Vagina (tissue), 2 donors: Measurements from ENCODE around the gene AUH. TPM values are rescaled to one million over a fixed set of nuclear protein-coding genes. Genes with fewer than 3 reads are reported as not detected.
A peak's percentile ranks its signal among the peaks of the same experiment; 100 is the strongest.
"Not testable (repeated sequence)": the region's sequence is repeated elsewhere in the genome, so short reads cannot be mapped to it uniquely, and the experiment has no call there.

Experiments used
- DNase-seq, 2 donors: peaks; one replicate each; pipeline ENCODE4 v3.0.0-alpha.2; 2017; ENCODE audit errors: extremely low spot score in 2 of 2
- H3K27ac ChIP-seq: fragments of 200-600 bp; sonication (generic); one replicate; pipeline ENCODE4 v1.5.1; 2019
- H3K27me3 ChIP-seq: fragments of 200-600 bp; sonication (generic); one replicate; pipeline ENCODE4 v1.5.1; 2019
- H3K36me3 ChIP-seq, 2 donors: fragments of 200-600 bp; sonication (generic); one replicate each; pipeline ENCODE4 v1.5.1; 2017 to 2019
- H3K4me1 ChIP-seq: fragments of 200-600 bp; sonication (generic); one replicate; pipeline ENCODE4 v1.5.1; 2019
- H3K4me3 ChIP-seq, 2 donors: fragments of 200-600 bp; sonication (generic); 1 replicate in 1 of 2; 2 replicates in 1 of 2; pipeline ENCODE4 v1.5.1; 2016 to 2019
- H3K9me3 ChIP-seq: fragments of 200-600 bp; sonication (generic); one replicate; pipeline ENCODE4 v1.5.1; 2019
- POLR2A ChIP-seq, 2 donors: fragments of 450-650 bp; IDR thresholded peaks; one replicate each; pipeline ENCODE4 v1.6.1; 2017; ENCODE audit warnings: antibody characterized with exemption in 2 of 2, mild to moderate bottlenecking in 2 of 2, moderate library complexity in 2 of 2
- POLR2AphosphoS5 ChIP-seq, 2 donors: sonication (generic); formaldehyde crosslinking; IDR thresholded peaks; one replicate each; pipeline ENCODE4 v1.9.0; 2017; ENCODE audit warnings: antibody characterized with exemption in 2 of 2, mild to moderate bottlenecking in 2 of 2, low read depth in 1 of 2; ENCODE audit not compliant: insufficient read depth in 1 of 2
- intact Hi-C: fragments of 100-400 bp; cut with DNase I; formaldehyde crosslinking; loops from one replicate; pipeline ENCODE4 v1.15.1; 2023
- total RNA-seq: library from RNA; depleted of rRNA; stranded (reverse); fragments of >200 nt; gene quantifications from one replicate; pipeline ENCODE4 v1.2.3, GENCODE V29; 2016
- TF ChIP-seq, protein P1 (sequence below), 3 experiments: fragments of 450-650 bp in 2 of 3; fragments of 200-600 bp in 1 of 3; sonication (generic) in 1 of 3; IDR thresholded peaks; one replicate each; pipeline ENCODE4 v1.5.1; 2017 to 2019; ENCODE audit warnings: antibody characterized with exemption in 3 of 3, mild to moderate bottlenecking in 2 of 3, moderate library complexity in 2 of 3

AUH gene
- total RNA-seq, 1 donor from 2014 or later = 39.0 TPM

DNA sequence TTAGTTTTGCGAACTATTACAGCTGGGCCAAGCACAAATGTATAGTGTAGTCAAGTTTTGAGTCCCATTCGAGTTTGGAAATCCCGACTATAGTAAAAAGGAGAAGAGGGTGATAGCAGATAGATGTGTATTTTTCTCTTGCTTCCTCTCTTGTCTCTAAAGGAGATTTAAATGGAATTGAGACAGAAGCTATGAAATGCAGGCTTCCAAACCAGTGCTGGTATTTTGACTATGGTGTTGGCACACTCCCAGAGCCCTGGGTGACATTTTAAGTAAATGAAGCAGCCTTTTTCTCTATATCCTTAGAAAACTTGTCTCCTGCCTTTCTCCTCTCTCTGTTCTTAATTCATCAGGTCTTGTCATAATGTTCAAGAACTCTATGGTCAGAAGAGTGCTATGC, 17.7 kb upstream of the AUH start:
- H3K27me3 ChIP-seq = no peaks in the 10 kb centered on the region
- DNase-seq = no peak
- H3K4me1 ChIP-seq = no peaks in the 10 kb centered on the region
- intact Hi-C loops = no loop called here
- TF ChIP-seq POLR2A (IDR thresholded peaks at IDR 0.05) (no peak), POLR2AphosphoS5 (IDR thresholded peaks at IDR 0.05; ENCODE audit: insufficient read depth in 1 of 2, low read depth in 1 of 2) (no peak)
- TF ChIP-seq, protein P1, sequence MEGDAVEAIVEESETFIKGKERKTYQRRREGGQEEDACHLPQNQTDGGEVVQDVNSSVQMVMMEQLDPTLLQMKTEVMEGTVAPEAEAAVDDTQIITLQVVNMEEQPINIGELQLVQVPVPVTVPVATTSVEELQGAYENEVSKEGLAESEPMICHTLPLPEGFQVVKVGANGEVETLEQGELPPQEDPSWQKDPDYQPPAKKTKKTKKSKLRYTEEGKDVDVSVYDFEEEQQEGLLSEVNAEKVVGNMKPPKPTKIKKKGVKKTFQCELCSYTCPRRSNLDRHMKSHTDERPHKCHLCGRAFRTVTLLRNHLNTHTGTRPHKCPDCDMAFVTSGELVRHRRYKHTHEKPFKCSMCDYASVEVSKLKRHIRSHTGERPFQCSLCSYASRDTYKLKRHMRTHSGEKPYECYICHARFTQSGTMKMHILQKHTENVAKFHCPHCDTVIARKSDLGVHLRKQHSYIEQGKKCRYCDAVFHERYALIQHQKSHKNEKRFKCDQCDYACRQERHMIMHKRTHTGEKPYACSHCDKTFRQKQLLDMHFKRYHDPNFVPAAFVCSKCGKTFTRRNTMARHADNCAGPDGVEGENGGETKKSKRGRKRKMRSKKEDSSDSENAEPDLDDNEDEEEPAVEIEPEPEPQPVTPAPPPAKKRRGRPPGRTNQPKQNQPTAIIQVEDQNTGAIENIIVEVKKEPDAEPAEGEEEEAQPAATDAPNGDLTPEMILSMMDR (IDR thresholded peaks at IDR 0.05) = no peak
- no peaks in the 10 kb centered on the region for H3K36me3 ChIP-seq
- H3K27ac ChIP-seq = no peak overlapping the region
- no peak overlapping the region for H3K4me3 ChIP-seq
- no peaks in the 10 kb centered on the region for H3K9me3 ChIP-seq

DNA sequence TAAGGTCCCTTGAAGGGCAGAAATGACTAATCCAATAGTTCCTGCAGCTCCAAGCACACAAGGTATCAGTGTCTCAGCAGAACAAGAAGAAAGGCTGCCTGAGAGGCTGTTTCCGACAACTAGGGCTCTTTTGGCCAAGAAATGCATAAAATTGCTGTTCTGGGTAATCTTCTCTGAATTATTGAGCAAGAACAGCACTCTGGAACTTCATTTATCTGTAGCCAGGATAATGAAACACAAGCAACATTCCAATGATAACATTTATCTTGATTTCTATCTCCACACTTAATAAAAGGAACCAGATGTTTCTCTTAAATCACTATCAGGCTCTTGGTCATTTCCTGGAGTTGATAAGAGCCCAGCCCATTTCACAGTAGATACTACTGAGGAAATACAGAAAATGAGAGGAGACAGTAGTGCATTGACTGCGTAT, 17.0 kb upstream of the AUH start:
- Histone ChIP-seq H3K36me3 (no peaks in the 10 kb centered on the region), H3K4me1 (no peaks in the 10 kb centered on the region), H3K9me3 (no peaks in the 10 kb centered on the region), H3K27me3 (no peaks in the 10 kb centered on the region), H3K4me3 (no peak overlapping the region), H3K27ac (no peak overlapping the region)
- intact Hi-C loops = no loop called here
- DNase-seq = no peak
- TF ChIP-seq, protein P1 (IDR thresholded peaks at IDR 0.05) = no peak
- peak in 1 of 2 donors; percentile 23 for TF ChIP-seq POLR2AphosphoS5 (IDR thresholded peaks at IDR 0.05; ENCODE audit: insufficient read depth in 1 of 2, low read depth in 1 of 2)

DNA sequence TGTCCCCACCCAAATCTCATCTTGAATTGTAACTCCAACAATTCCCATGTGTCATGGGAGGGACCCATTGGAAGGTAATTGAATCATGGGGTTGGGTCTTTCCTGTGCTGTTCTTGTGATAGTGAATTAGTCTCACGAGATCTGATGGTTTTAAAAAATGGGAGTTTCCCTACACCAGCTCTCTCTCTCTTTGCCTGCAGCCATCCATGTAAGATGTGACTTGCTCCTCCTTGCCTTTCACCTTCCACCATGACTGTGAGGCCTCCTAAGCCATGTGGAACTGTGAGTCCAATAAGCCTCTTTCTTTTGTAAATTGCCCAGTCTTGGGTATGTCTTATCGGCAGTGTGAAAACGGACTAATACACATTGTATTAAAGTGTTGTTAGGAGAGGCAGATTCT, 16.3 kb upstream of the AUH start:
- DNase-seq, H3K9me3 ChIP-seq, H3K36me3 ChIP-seq, H3K4me3 ChIP-seq, intact Hi-C loops, H3K27me3 ChIP-seq, H3K4me1 ChIP-seq, H3K27ac ChIP-seq: not testable (repeated sequence)

DNA sequence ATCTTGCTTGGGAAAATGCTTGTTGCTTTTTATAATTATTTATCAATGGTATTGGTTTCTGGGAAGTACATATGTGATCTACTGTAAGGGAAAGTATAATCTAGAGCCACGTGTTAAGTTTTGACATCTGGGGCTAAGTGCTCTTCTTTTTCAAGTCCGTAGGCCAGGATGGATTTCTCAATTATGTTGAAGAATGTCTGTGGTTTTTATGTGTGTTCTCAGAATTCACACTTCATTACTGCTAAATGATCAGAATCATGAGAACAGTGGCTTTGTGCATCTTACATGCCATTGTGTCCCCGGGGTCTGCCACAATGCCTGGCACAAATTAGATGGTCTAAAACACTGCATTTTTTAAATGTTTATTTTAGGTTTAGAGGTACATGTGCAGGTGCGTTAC, 14.5 kb upstream of the AUH start:
- Histone ChIP-seq H3K27me3 (no peaks in the 10 kb centered on the region), H3K36me3 (no peaks in the 10 kb centered on the region), H3K9me3 (no peaks in the 10 kb centered on the region), H3K4me1 (no peaks in the 10 kb centered on the region), H3K27ac (no peak overlapping the region), H3K4me3 (no peak overlapping the region)
- no peak for DNase-seq
- intact Hi-C loops = no loop called here
- TF ChIP-seq, protein P1 (IDR thresholded peaks at IDR 0.05) = no peak
- TF ChIP-seq POLR2A (IDR thresholded peaks at IDR 0.05) (no peak), POLR2AphosphoS5 (IDR thresholded peaks at IDR 0.05; ENCODE audit: insufficient read depth in 1 of 2, low read depth in 1 of 2) (no peak)

DNA sequence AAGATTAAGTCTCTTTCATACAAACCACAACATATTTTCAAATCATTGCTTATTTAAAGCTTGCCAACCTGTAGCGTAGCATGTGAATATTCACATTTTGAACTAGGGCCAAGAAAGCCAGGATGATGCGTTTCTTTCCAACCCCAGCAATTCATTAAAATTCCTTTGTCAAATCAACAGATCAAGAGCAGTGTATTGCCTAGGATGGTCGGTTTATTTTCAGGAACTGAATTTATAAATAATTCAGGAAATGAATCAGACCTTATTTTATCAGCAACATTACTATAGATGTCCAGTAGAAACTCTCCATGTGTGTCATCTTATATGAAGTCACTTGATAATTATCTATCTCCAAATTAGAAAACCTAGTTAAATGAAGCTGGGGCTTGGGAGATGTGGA, 13.2 kb upstream of the AUH start:
- no peaks in the 10 kb centered on the region for H3K9me3 ChIP-seq
- H3K36me3 ChIP-seq = no peaks in the 10 kb centered on the region
- no peak overlapping the region for H3K27ac ChIP-seq
- H3K4me3 ChIP-seq = no peak overlapping the region
- intact Hi-C loops = no loop called here
- no peak for TF ChIP-seq POLR2AphosphoS5 (IDR thresholded peaks at IDR 0.05; ENCODE audit: insufficient read depth in 1 of 2, low read depth in 1 of 2)
- TF ChIP-seq, protein P1 (IDR thresholded peaks at IDR 0.05) = no peak
- no peak for TF ChIP-seq POLR2A (IDR thresholded peaks at IDR 0.05)
- H3K27me3 ChIP-seq = no peaks in the 10 kb centered on the region
- DNase-seq = no peak
- no peaks in the 10 kb centered on the region for H3K4me1 ChIP-seq

DNA sequence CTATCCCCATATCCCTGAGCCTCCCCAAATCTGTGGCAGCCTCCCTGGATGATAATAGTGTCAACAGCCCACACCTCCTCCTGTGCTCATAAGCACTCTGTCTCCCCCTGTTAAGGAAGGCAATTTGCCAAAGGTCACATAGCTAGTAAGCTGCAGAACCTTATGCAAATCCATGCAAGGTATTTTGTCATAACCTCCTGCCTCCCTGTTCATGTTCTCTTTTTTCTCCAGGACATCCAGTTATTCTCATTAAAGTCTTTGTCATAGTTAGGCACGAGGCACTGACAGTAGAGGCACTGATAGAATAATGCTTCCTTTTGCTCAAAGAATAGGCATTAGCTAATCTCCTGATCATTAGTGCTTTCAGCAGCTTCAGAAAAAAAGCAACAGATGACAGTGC, 10.2 kb upstream of the AUH start:
- intact Hi-C loops = no loop called here
- Histone ChIP-seq H3K9me3 (no peaks in the 10 kb centered on the region), H3K4me1 (no peaks in the 10 kb centered on the region), H3K4me3 (no peak overlapping the region), H3K27me3 (no peaks in the 10 kb centered on the region), H3K36me3 (no peaks in the 10 kb centered on the region), H3K27ac (no peak overlapping the region)
- TF ChIP-seq POLR2A (IDR thresholded peaks at IDR 0.05) (no peak), POLR2AphosphoS5 (IDR thresholded peaks at IDR 0.05; ENCODE audit: insufficient read depth in 1 of 2, low read depth in 1 of 2) (no peak)
- TF ChIP-seq, protein P1 (IDR thresholded peaks at IDR 0.05) = no peak
- no peak for DNase-seq

DNA sequence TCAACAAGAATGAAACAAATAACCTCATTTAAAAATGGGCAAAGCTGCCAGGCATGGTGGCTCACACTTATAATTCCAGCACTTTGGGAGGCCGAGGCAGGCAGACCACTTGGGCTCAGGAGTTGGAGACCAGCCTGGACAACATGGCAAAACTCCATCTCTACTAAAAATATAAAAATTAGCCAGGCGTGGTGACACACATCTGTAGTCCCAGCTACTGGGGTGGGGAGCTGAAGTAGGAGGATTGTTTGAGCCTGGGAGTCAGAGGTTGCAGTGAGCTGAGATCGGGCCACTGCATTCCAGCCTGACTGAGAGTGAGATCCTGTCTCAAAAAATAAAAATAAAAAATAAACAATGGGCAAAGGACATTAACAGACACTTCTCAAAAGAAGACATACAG, 8.3 kb upstream of the AUH start:
- H3K4me3 ChIP-seq, DNase-seq, H3K36me3 ChIP-seq, H3K27me3 ChIP-seq, H3K9me3 ChIP-seq, H3K4me1 ChIP-seq, H3K27ac ChIP-seq, intact Hi-C loops: not testable (repeated sequence)
